ENCODE results near the gene SPEG.

The SPEG gene

GRCh38 chr2:219498280-219499057 is 63.8 kb downstream of the SPEG start, which contains the start of gene GMPPA:
Gene GMPPA, plus strand, starts transcription at chr2:219498891. Its CDS starts 1,085 bp downstream, at chr2:219499976.
- DNase-seq, result peak; percentile 94 to 95

- no peak for DNase-seq
These were observed 64.3 kb downstream of the SPEG start for GRCh38 chr2:219499058-219499307.

- DNase-seq, result no peak
These were observed 64.9 kb downstream of the SPEG start for GRCh38 chr2:219499555-219499954.

GRCh38 chr2:219500135-219500534 is 65.5 kb downstream of the SPEG start:
- DNase-seq, result no peak

GRCh38 chr2:219501849-219502248 is 67.2 kb downstream of the SPEG start:
- no peak for DNase-seq

- no peak for DNase-seq
These were observed 68.0 kb downstream of the SPEG start for GRCh38 chr2:219502618-219503017.

- DNase-seq, result no peak
These were observed 70.9 kb downstream of the SPEG start for GRCh38 chr2:219505585-219505984.

GRCh38 chr2:219506153-219506801 is 71.6 kb downstream of the SPEG start:
- no peak for DNase-seq

GRCh38 chr2:219506802-219507526 is 72.3 kb downstream of the SPEG start:
- DNase-seq, result no peak

- no peak for DNase-seq
These were observed 73.2 kb downstream of the SPEG start for GRCh38 chr2:219507581-219508443.

- DNase-seq, result no peak
These were observed 73.7 kb downstream of the SPEG start for GRCh38 chr2:219508444-219508734.

GRCh38 chr2:219508971-219509779 is 74.5 kb downstream of the SPEG start:
- DNase-seq, result no peak

- peak; percentile 40 to 64 for DNase-seq
These were observed 75.3 kb downstream of the SPEG start for GRCh38 chr2:219509780-219510511.

GRCh38 chr2:219510512-219511135 is 76.0 kb downstream of the SPEG start:
- no peak for DNase-seq

- no peak for DNase-seq
These were observed 77.1 kb downstream of the SPEG start for GRCh38 chr2:219511547-219512325.

GRCh38 chr2:219512524-219513216 is 78.0 kb downstream of the SPEG start:
- DNase-seq, result no peak

- DNase-seq, result no peak
These were observed 79.1 kb downstream of the SPEG start for GRCh38 chr2:219513787-219514186.

GRCh38 chr2:219514196-219514761 is 79.6 kb downstream of the SPEG start, which contains the start of gene ASIC4:
Gene ASIC4, plus strand, starts transcription at chr2:219514482. Its CDS starts 243 bp downstream, at chr2:219514725.
- DNase-seq, result no peak

- DNase-seq, result no peak
These were observed 80.2 kb downstream of the SPEG start for GRCh38 chr2:219514836-219515235.
